GM12878 (cell line): ENCODE data around the gene THY1.

Source experiments
- CTCF ChIP-seq, 3 experiments: IDR thresholded peaks in 2 of 3; conservative IDR thresholded peaks in 1 of 3; 2 replicates each; pipeline ENCODE4 v1.5.1; 2011; ENCODE audit warnings: low read depth in 3 of 3, low read length in 3 of 3, mild to moderate bottlenecking in 3 of 3, control low read depth in 2 of 3, moderate library complexity in 2 of 3, inconsistent platforms in 1 of 3, mixed read lengths in 1 of 3; ENCODE audit not compliant: control insufficient read depth in 2 of 3, insufficient read depth in 1 of 3; ENCODE audit errors: extremely low read depth in 1 of 3
- ZBTB40 ChIP-seq: fragments of 450-650 bp; IDR thresholded peaks from 2 replicates; pipeline ENCODE4 v1.6.1; 2016; ENCODE audit warnings: mild to moderate bottlenecking, moderate library complexity, borderline replicate concordance

- TF ChIP-seq CTCF (IDR thresholded peaks at IDR 0.05 in 2 of 3, conservative IDR thresholded peaks at IDR 0.05 in 1 of 3; ENCODE audit: control insufficient read depth in 2 of 3, extremely low read depth in 1 of 3, insufficient read depth in 1 of 3, low read depth in 3 of 3, low read length in 3 of 3) (no peak), ZBTB40 (no peak)
Observed at GRCh38 chr11:119406005-119406404, 17.0 kb downstream of the THY1 start.
